ENCODE results near the gene FKBP1B.

FKBP1B gene

DNA sequence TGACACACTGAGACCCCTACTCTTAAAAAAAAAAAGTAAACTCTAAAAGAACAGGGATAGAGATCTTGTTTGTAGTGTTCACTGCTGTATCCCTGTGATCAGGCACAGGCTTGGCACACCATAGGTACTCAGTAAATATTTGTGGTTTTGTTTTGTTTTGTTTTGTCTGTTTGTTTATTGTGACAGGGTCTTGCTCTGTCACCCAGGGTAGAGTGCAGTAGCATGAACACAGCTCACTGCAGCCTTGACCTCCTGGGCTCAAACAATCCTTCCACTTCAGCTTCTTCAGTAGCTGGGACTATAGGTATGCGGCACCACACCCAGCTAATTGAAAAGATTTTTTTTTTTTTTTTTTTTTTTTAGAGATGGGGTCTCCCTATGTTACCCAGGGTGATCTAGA lies 3.4 kb downstream of the FKBP1B start:
- Histone ChIP-seq H3K9ac (ENCODE audit: low read length) (no peak overlapping the region), H3K36me3 (ENCODE audit: control insufficient read depth, insufficient read depth, low read length) (no peaks in the 10 kb centered on the region), H3K27me3 (ENCODE audit: control insufficient read depth, insufficient read depth, low read length) (no peaks in the 10 kb centered on the region), H3K4me1 (ENCODE audit: control insufficient read depth, insufficient read depth, low read length) (peaks cover 16% of the 10 kb centered on the region), H3K9me3 (ENCODE audit: control insufficient read depth, low read length) (no peaks in the 10 kb centered on the region), H3K4me3 (ENCODE audit: low read length) (no peak overlapping the region)

DNA sequence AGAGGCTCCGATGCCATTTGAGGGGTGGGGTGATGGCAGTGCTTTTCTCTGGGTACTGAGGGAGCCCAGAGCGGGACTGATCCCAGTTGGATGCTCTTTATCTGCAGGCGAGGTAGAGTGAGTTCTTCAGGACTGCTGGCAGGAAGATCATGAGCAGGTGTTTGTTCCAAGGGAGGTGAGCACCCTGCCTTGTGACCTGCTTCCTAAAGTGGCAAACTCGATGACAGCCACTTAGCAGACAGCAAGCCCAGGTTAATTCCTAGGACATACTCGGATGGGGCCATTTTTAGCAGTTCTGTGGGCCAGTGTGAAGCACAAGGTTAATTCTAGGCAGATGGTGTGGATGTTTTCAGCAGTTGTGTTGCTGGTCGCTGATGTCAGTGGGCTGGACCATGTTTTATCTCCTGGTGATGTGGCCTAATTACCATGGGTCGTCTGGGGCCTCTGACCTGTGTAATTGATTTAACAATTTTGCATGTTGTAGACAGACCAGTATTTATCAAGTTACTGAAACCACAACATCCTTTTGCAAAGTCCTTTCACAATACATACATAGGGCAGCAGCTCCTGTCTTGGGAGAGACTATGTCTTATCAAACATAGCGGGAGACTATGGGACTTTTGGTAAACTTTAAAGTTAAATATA lies 4.9 kb downstream of the FKBP1B start:
- no peak overlapping the region for H3K4me3 ChIP-seq (ENCODE audit: low read length)
- peaks cover 28% of the 10 kb centered on the region for H3K4me1 ChIP-seq (ENCODE audit: control insufficient read depth, insufficient read depth, low read length)

DNA sequence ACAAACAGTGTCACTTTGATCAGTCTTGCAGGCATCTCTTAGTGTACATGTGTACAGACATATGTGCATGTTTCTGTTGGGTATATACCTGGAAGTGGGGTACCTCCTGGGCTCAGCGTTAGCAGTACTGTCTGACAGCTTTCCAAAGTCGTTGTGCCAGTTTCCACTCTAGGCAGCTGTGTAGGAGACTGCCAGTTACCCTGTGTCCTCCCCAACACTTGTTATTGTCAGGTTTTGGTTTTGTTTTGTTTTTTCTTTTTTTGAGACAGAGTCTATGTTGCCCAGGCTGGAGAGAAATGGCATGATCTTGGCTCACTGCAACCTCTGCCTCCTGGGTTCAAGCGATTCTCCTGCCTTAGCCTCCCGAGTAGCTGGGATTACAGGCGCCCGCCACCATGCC lies 6.2 kb downstream of the FKBP1B start:
- Histone ChIP-seq H3K4me3 (ENCODE audit: low read length) (no peak overlapping the region), H3K27me3 (ENCODE audit: control insufficient read depth, insufficient read depth, low read length) (no peaks in the 10 kb centered on the region), H3K4me1 (ENCODE audit: control insufficient read depth, insufficient read depth, low read length) (peaks cover 23% of the 10 kb centered on the region), H3K36me3 (ENCODE audit: control insufficient read depth, insufficient read depth, low read length) (peaks cover under 1% of the 10 kb centered on the region), H3K9me3 (ENCODE audit: control insufficient read depth, low read length) (no peaks in the 10 kb centered on the region), H3K9ac (ENCODE audit: low read length) (no peak overlapping the region)

More for the DNA sequence above, 4.9 kb downstream of the FKBP1B start:
- Histone ChIP-seq H3K36me3 (ENCODE audit: control insufficient read depth, insufficient read depth, low read length) (no peaks in the 10 kb centered on the region), H3K27me3 (ENCODE audit: control insufficient read depth, insufficient read depth, low read length) (no peaks in the 10 kb centered on the region), H3K9ac (ENCODE audit: low read length) (no peak overlapping the region), H3K9me3 (ENCODE audit: control insufficient read depth, low read length) (no peaks in the 10 kb centered on the region)

DNA sequence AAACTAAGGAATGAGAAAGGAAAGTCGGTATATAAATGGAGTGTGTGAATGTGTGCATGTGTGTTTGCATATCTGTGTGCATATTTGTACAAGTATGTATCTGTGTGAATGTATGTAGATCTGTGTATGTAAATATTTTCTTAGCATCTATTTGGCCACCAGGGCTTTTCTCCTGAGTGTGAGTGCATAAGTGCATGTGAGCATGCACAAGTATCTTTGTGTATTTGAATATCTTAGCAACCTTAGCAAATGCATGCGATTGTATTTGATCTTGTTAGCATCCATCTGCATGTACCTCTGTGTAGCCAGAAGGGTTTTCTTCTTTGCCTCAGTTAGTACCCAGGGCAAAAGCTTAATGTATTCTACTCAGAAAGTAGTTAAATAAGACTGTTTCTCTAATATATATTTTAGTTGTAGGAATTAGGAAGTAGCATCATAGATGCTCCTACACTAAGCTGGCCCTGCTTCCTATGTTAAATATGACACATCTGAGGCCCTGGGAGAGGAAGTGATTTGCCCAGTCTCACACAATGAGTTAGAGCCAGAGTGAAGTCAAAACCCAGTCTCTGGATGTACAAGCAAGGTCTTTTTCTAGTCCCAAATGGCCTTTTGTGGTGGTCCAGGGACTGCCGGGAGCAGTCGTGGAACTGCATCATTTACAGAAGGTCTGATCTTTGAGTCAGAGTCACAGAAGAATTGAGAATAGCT lies 9.2 kb downstream of the FKBP1B start:
- no peak overlapping the region for H3K4me3 ChIP-seq (ENCODE audit: low read length)
- H3K27me3 ChIP-seq (ENCODE audit: control insufficient read depth, insufficient read depth, low read length) = no peaks in the 10 kb centered on the region
- peaks cover 14% of the 10 kb centered on the region for H3K4me1 ChIP-seq (ENCODE audit: control insufficient read depth, insufficient read depth, low read length)

DNA sequence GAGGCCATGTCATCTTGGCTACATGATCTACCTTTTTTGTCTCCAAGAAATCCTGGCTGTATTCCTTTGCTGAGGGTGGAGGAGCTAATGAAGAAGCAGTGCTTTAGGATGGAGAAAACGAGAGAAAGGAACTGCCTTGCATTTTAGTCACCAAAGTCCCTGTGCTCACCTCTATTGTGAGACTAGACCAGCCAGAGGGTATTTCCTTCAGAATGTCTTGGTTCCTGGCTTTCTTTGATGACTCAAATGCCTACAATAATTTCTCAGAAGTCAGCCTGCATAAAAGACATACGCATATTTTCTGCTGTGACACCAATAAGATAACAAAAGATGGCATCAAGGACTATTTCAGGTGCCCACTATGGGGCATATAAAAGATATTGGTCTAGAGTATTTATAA lies 15.8 kb downstream of the FKBP1B start:
- H3K4me1 ChIP-seq (ENCODE audit: control insufficient read depth, insufficient read depth, low read length) = no peaks in the 10 kb centered on the region
- no peaks in the 10 kb centered on the region for H3K27me3 ChIP-seq (ENCODE audit: control insufficient read depth, insufficient read depth, low read length)
- no peak overlapping the region for H3K4me3 ChIP-seq (ENCODE audit: low read length)
- H3K9me3 ChIP-seq (ENCODE audit: control insufficient read depth, low read length) = no peaks in the 10 kb centered on the region
- peaks cover 5% of the 10 kb centered on the region for H3K36me3 ChIP-seq (ENCODE audit: control insufficient read depth, insufficient read depth, low read length)
- no peak overlapping the region for H3K9ac ChIP-seq (ENCODE audit: low read length)

More for the DNA sequence above, 9.2 kb downstream of the FKBP1B start:
- no peaks in the 10 kb centered on the region for H3K9me3 ChIP-seq (ENCODE audit: control insufficient read depth, low read length)
- H3K36me3 ChIP-seq (ENCODE audit: control insufficient read depth, insufficient read depth, low read length) = peaks cover 5% of the 10 kb centered on the region
- no peak overlapping the region for H3K9ac ChIP-seq (ENCODE audit: low read length)

DNA sequence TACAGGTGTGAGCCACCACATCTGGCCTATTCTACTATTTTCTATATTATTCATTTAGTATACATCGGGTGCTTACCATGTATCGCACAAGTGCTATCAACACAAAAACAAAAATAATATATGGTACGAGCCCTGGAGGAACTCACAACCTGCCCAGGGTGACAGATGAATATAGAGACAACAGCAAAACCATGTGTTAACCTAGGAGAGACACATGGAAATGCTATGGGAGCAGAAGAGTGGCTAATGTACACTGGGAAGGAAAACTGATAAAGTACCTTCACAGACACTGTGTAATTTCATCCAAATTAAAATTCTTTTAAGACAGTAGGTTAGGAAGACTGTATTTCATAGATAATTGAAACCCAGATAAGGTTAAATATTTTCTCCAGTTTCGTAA lies 22.7 kb downstream of the FKBP1B start:
- no peaks in the 10 kb centered on the region for H3K9me3 ChIP-seq (ENCODE audit: control insufficient read depth, low read length)
- no peaks in the 10 kb centered on the region for H3K36me3 ChIP-seq (ENCODE audit: control insufficient read depth, insufficient read depth, low read length)
- H3K9ac ChIP-seq (ENCODE audit: low read length) = no peak overlapping the region
- H3K4me1 ChIP-seq (ENCODE audit: control insufficient read depth, insufficient read depth, low read length) = peaks cover 6% of the 10 kb centered on the region
- no peaks in the 10 kb centered on the region for H3K27me3 ChIP-seq (ENCODE audit: control insufficient read depth, insufficient read depth, low read length)
- no peak overlapping the region for H3K4me3 ChIP-seq (ENCODE audit: low read length)

DNA sequence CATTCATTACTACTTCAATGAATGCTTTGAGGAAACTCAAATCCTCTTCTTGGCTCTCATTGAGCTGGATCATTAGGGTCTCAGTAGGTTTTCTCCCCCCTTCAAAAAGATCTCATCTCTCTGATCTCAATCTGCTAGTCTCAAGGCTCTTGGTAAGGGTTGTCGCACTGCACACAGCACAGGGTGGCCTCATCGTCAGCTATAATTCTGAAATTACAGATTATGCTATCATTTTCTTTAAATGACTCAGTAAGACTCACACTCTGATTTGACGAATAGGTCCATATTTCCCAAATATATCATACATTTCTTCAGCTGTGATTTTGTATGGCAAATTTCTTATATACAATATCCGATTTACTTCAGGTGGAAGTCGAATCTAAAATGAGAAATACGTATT lies 24.3 kb downstream of the FKBP1B start:
- no peak overlapping the region for H3K4me3 ChIP-seq (ENCODE audit: low read length)
- no peak overlapping the region for H3K9ac ChIP-seq (ENCODE audit: low read length)
- no peaks in the 10 kb centered on the region for H3K27me3 ChIP-seq (ENCODE audit: control insufficient read depth, insufficient read depth, low read length)
- H3K4me1 ChIP-seq (ENCODE audit: control insufficient read depth, insufficient read depth, low read length) = peaks cover 15% of the 10 kb centered on the region
- H3K36me3 ChIP-seq (ENCODE audit: control insufficient read depth, insufficient read depth, low read length) = no peaks in the 10 kb centered on the region
- H3K9me3 ChIP-seq (ENCODE audit: control insufficient read depth, low read length) = no peaks in the 10 kb centered on the region

DNA sequence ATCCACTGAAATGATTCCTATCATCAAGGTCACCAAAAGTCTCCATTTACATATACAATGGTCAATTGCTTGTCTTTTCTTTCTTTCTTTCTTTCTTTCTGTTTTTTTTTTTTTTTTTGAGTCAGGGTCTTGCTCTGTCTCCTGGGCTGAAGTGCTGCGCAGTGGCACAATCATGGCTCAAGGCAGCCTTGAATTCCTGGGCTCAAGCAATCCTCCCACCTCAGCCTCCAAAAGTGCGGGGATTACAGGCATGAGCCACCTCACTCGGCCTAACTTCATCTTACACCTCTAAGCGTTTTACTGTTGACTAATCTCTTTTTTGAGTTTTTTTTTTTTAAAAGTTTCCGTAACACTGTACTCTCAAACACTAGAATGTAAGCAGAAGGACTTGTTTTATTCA lies 25.7 kb downstream of the FKBP1B start:
- Histone ChIP-seq H3K9ac (ENCODE audit: low read length) (peak overlapping the region; percentile 91), H3K4me1 (ENCODE audit: control insufficient read depth, insufficient read depth, low read length) (peaks cover 15% of the 10 kb centered on the region), H3K36me3 (ENCODE audit: control insufficient read depth, insufficient read depth, low read length) (no peaks in the 10 kb centered on the region), H3K9me3 (ENCODE audit: control insufficient read depth, low read length) (no peaks in the 10 kb centered on the region), H3K4me3 (ENCODE audit: low read length) (peak overlapping the region; percentile 100), H3K27me3 (ENCODE audit: control insufficient read depth, insufficient read depth, low read length) (no peaks in the 10 kb centered on the region)

DNA sequence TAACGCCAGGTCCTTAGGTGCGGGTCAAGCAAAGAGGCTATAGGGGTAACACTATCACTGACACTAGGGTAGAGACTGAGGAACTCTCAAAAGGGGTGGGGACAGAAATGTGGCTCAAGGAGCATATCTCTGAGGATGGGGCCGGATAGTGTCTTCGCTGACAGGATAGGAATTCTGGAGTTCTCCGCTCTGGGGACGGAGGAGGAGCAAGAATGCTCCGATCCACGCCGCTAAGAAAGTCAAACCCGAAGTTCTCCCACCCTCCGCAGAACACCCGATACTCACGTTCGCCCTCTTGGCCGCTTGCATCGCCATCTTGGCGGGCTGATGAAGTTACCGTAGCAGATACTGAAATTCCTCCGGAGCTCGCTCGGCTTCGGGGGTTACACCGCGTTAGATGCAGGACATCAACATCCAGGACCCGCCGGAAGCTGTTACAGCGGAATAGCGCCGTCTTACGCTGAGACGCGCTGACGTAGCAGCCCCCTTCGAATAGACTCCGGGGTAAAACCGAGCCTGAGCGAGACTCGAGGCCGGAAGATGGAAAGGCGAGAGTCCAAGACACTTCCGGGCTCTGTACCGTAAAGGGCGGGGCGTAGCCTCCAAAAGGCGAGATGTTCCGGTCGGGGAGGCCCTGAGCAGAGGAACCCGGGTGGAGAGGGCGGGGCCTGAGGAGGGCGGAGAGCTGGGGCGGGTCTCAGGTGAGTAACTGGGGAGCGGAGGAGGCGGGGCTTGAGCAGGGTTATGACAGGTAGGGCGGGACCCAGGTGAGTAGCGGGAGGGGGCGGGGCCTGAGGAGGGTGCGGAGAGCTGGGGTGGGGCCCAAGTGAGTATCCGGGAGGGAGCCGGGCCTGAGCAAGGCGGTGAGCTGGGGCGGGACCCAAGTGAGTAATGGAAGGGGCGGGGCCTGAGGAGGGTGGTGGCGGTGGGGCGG lies 26.6 kb downstream of the FKBP1B start, which contains the start of gene SF3B6:
Gene SF3B6, minus strand, starts transcription at position 412 of the 934 bp plus-strand sequence. Its CDS starts 97 bp downstream, at position 315.
- Histone ChIP-seq H3K4me3 (ENCODE audit: low read length) (peak within 1 kb of the TSS; percentile 100), H3K4me1 (ENCODE audit: control insufficient read depth, insufficient read depth, low read length) (peaks cover 15% of the 10 kb centered on the region), H3K27me3 (ENCODE audit: control insufficient read depth, insufficient read depth, low read length) (no peaks in the 10 kb centered on the region), H3K36me3 (ENCODE audit: control insufficient read depth, insufficient read depth, low read length) (no peaks in the 10 kb centered on the region), H3K9ac (ENCODE audit: low read length) (peak within 1 kb of the TSS; percentile 91), H3K9me3 (ENCODE audit: control insufficient read depth, low read length) (no peaks in the 10 kb centered on the region)

DNA sequence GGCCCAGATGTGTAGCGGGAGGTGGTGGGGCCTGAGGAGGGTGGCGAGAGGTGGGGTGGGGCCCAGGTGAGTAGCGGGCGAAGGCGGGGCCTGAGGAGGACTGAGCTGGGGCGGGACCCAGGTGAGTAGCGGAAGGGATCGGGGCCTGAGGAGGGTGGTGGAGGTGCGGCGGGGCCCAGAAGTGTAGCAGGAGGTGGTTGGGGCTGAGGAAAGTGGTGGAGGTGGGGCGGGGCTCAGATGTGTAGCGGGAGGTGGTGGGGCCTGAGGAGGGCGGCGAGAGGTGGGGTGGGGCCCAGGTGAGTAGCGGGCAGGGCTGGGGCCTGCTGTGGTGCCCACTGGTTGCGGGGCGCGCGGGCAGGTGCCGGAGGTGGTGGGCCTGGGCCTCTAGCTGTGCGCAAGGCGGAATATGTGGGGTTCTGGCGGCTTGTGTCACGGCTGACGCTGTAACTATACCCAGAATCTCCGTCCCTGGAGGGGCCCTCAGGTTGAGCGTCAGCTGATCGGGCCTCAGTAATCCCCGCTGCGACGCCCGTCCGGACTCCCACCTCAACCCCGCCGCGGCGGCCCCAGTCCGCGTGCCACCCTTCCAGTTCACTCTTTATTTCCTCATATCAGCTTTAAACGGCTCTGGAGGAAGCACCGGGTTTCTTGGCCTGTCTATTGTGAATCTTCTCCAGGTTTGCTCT lies 27.5 kb downstream of the FKBP1B start:
- peak overlapping the region; percentile 53 for H3K4me3 ChIP-seq (ENCODE audit: low read length)
- peak overlapping the region; percentile 91 for H3K9ac ChIP-seq (ENCODE audit: low read length)
- H3K4me1 ChIP-seq (ENCODE audit: control insufficient read depth, insufficient read depth, low read length) = peaks cover 15% of the 10 kb centered on the region
- no peaks in the 10 kb centered on the region for H3K9me3 ChIP-seq (ENCODE audit: control insufficient read depth, low read length)
- no peaks in the 10 kb centered on the region for H3K36me3 ChIP-seq (ENCODE audit: control insufficient read depth, insufficient read depth, low read length)
- H3K27me3 ChIP-seq (ENCODE audit: control insufficient read depth, insufficient read depth, low read length) = no peaks in the 10 kb centered on the region

DNA sequence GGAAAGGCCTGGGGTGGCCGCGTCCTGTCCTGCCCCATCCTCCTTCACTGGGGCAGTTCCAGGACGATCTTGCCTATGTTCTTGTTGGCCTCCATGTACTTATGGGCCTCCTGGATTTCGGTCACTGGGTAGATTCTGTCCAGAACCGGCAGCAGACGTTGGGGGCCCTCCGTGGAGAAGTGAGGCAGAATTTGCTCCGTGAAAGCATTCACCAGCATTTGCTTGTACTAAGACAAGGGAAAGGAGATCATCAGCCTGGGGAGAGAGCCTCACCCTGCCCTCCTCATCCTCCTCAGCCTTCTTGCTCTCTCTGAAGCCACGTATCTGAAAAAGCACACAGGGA lies 28.0 kb downstream of the FKBP1B start:
- Histone ChIP-seq H3K9ac (ENCODE audit: low read length) (peak overlapping the region; percentile 91), H3K9me3 (ENCODE audit: control insufficient read depth, low read length) (no peaks in the 10 kb centered on the region), H3K4me1 (ENCODE audit: control insufficient read depth, insufficient read depth, low read length) (peaks cover 15% of the 10 kb centered on the region), H3K4me3 (ENCODE audit: low read length) (peak overlapping the region; percentile 53), H3K36me3 (ENCODE audit: control insufficient read depth, insufficient read depth, low read length) (no peaks in the 10 kb centered on the region), H3K27me3 (ENCODE audit: control insufficient read depth, insufficient read depth, low read length) (no peaks in the 10 kb centered on the region)
